ENCODE data around the gene SDC3.

The SDC3 gene

DNA sequence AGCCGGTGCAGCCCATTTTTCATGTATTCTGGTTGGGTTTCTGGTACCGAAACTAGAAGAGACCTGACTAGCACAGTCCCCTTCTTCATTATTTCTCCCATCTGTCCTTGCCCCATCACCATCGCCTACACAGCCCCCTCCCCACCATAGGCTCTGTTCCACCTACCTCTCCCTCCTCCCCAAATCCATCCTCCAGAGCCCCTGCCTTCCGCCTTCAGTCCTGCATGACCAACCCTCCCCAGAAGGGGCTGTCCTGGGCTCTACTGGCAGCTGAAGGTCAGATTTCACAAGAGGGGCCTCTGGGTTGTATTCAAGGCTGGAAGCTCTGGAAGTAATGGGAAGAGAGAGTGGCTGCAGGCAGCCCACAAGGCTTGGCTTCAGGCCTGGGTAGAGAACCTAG lies 55.2 kb downstream of the SDC3 start:
- H3K27ac ChIP-seq (ENCODE audit: insufficient read depth in 1 of 2, low read depth in 1 of 2, low read length in 2 of 2, poor library complexity in 1 of 2, severe bottlenecking in 2 of 2): no peak overlapping the region
- H3K4me1 ChIP-seq (ENCODE audit: control extremely low read depth in 1 of 4, control insufficient read depth in 4 of 4, insufficient read depth in 4 of 4, low read length in 3 of 4): peaks cover 0 to 4% (median 3%) of the 10 kb centered on the region in 4 experiments

GRCh38 chr1:30852026-30852425 lies 56.5 kb downstream of the SDC3 start:
- WGBS (ENCODE audit: insufficient coverage): 79% methylated on average over 5 of the region's 5 CpGs
- DNase-seq: no peak
- Histone ChIP-seq H3K4me3 (ENCODE audit: control insufficient read depth in 1 of 7, extremely low read depth in 1 of 7, insufficient read depth in 4 of 7, low read depth in 2 of 7, low read length in 6 of 7) (no peak overlapping the region), H3K36me3 (ENCODE audit: control insufficient read depth in 4 of 4, insufficient read depth in 4 of 4, low read length in 3 of 4) (no peaks in the 10 kb centered on the region), H3K9me3 (ENCODE audit: control extremely low read depth in 1 of 5, control insufficient read depth in 4 of 5, insufficient read depth in 2 of 5, low read depth in 1 of 5, low read length in 4 of 5) (no peaks in the 10 kb centered on the region), H3K27ac (ENCODE audit: insufficient read depth in 1 of 2, low read depth in 1 of 2, low read length in 2 of 2, poor library complexity in 1 of 2, severe bottlenecking in 2 of 2) (no peak overlapping the region), H3K4me1 (ENCODE audit: control extremely low read depth in 1 of 4, control insufficient read depth in 4 of 4, insufficient read depth in 4 of 4, low read length in 3 of 4) (no peaks in the 10 kb centered on the region), H3K27me3 (replicated peaks in 2 of 5; ENCODE audit: control insufficient read depth in 4 of 5, insufficient read depth in 5 of 5, low read length in 4 of 5) (peaks cover 10 to 78% (median 48%) of the 10 kb centered on the region in 5 experiments)
- POLR2A ChIA-PET: no interaction called here
- CTCF ChIA-PET: interaction anchor here (1.3 kb wide), 1 partner anchor 50 kb away, joined by 7 read pairs; no protein-coding TSS in a partner anchor

More for the DNA sequence above, 55.2 kb downstream of the SDC3 start:
- POLR2A ChIA-PET: interaction anchor here (0.6 kb wide), 1 partner anchor 1419 kb away, joined by 4 read pairs; no protein-coding TSS in a partner anchor
- CTCF ChIA-PET: interaction anchor here (1.0 to 2.3 kb wide), 4 partner anchors 14 to 51 kb away, joined by 3 to 17 read pairs (median 7); no protein-coding TSS in a partner anchor
- Histone ChIP-seq H3K27me3 (replicated peaks in 2 of 5; ENCODE audit: control insufficient read depth in 4 of 5, insufficient read depth in 5 of 5, low read length in 4 of 5) (peaks cover 6 to 78% (median 39%) of the 10 kb centered on the region in 5 experiments), H3K36me3 (ENCODE audit: control insufficient read depth in 4 of 4, insufficient read depth in 4 of 4, low read length in 3 of 4) (no peaks in the 10 kb centered on the region), H3K9me3 (ENCODE audit: control extremely low read depth in 1 of 5, control insufficient read depth in 4 of 5, insufficient read depth in 2 of 5, low read depth in 1 of 5, low read length in 4 of 5) (no peaks in the 10 kb centered on the region), H3K4me3 (ENCODE audit: control insufficient read depth in 1 of 7, extremely low read depth in 1 of 7, insufficient read depth in 4 of 7, low read depth in 2 of 7, low read length in 6 of 7) (no peak overlapping the region)
- WGBS (ENCODE audit: insufficient coverage): 94% methylated on average over 2 of the region's 4 CpGs
- no peak for DNase-seq

DNA sequence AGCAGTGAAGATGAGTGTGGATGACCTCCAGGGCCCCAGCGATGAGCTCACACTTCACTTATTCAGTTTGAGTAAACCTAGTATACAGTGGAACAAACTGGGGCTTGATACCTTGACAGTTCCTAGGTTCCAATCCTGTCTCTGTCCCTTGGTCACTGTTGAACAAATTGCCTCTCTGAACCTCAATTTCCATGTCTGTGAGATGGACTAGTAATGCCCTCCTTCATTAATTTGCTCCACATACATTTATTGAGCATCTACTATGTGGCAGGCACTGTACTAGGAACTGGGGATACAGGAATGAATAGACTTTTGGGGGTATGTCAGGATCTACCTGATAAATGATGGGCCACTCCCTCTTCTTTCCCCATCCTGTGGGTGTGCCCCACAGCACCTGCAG lies 57.3 kb downstream of the SDC3 start:
- 100% methylated on average over 1 of the region's 1 CpG for WGBS (ENCODE audit: insufficient coverage)
- no peaks in the 10 kb centered on the region for H3K36me3 ChIP-seq (ENCODE audit: control insufficient read depth in 4 of 4, insufficient read depth in 4 of 4, low read length in 3 of 4)
- ChIA-PET POLR2A (no interaction called here), CTCF (interaction anchor here (1.3 kb wide), 1 partner anchor 49 kb away, joined by 7 read pairs; no protein-coding TSS in a partner anchor)
- H3K27me3 ChIP-seq (replicated peaks in 2 of 5; ENCODE audit: control insufficient read depth in 4 of 5, insufficient read depth in 5 of 5, low read length in 4 of 5): peaks cover 10 to 78% (median 50%) of the 10 kb centered on the region in 5 experiments
- H3K27ac ChIP-seq (ENCODE audit: insufficient read depth in 1 of 2, low read depth in 1 of 2, low read length in 2 of 2, poor library complexity in 1 of 2, severe bottlenecking in 2 of 2): no peak overlapping the region
- no peak overlapping the region for H3K4me3 ChIP-seq (ENCODE audit: control insufficient read depth in 1 of 7, extremely low read depth in 1 of 7, insufficient read depth in 4 of 7, low read depth in 2 of 7, low read length in 6 of 7)
- no peak for DNase-seq
- peaks cover 0 to 3% (median 0%) of the 10 kb centered on the region in 5 experiments for H3K9me3 ChIP-seq (ENCODE audit: control extremely low read depth in 1 of 5, control insufficient read depth in 4 of 5, insufficient read depth in 2 of 5, low read depth in 1 of 5, low read length in 4 of 5)
- no peaks in the 10 kb centered on the region for H3K4me1 ChIP-seq (ENCODE audit: control extremely low read depth in 1 of 4, control insufficient read depth in 4 of 4, insufficient read depth in 4 of 4, low read length in 3 of 4)

- WGBS (ENCODE audit: insufficient coverage): 90% methylated on average over 1 of the region's 2 CpGs
- Histone ChIP-seq H3K27ac (ENCODE audit: insufficient read depth in 1 of 2, low read depth in 1 of 2, low read length in 2 of 2, poor library complexity in 1 of 2, severe bottlenecking in 2 of 2) (no peak overlapping the region), H3K4me3 (ENCODE audit: control insufficient read depth in 1 of 7, extremely low read depth in 1 of 7, insufficient read depth in 4 of 7, low read depth in 2 of 7, low read length in 6 of 7) (no peak overlapping the region), H3K9me3 (ENCODE audit: control extremely low read depth in 1 of 5, control insufficient read depth in 4 of 5, insufficient read depth in 2 of 5, low read depth in 1 of 5, low read length in 4 of 5) (peaks cover 0 to 3% (median 0%) of the 10 kb centered on the region in 5 experiments), H3K27me3 (replicated peaks in 2 of 5; ENCODE audit: control insufficient read depth in 4 of 5, insufficient read depth in 5 of 5, low read length in 4 of 5) (peaks cover 10 to 78% (median 50%) of the 10 kb centered on the region in 5 experiments), H3K36me3 (ENCODE audit: control insufficient read depth in 4 of 4, insufficient read depth in 4 of 4, low read length in 3 of 4) (no peaks in the 10 kb centered on the region), H3K4me1 (ENCODE audit: control extremely low read depth in 1 of 4, control insufficient read depth in 4 of 4, insufficient read depth in 4 of 4, low read length in 3 of 4) (no peaks in the 10 kb centered on the region)
- ChIA-PET POLR2A (no interaction called here), CTCF (interaction anchor here (0.7 to 1.3 kb wide), 2 partner anchors 48 to 68 kb away, joined by 3 to 7 read pairs; no protein-coding TSS in a partner anchor)
- DNase-seq: no peak
Measured at GRCh38 chr1:30850607-30851006, 58.0 kb downstream of the SDC3 start.

GRCh38 chr1:30848130-30848529 lies 60.4 kb downstream of the SDC3 start:
- peaks cover 9 to 86% (median 54%) of the 10 kb centered on the region in 5 experiments for H3K27me3 ChIP-seq (replicated peaks in 2 of 5; ENCODE audit: control insufficient read depth in 4 of 5, insufficient read depth in 5 of 5, low read length in 4 of 5)
- H3K27ac ChIP-seq (ENCODE audit: insufficient read depth in 1 of 2, low read depth in 1 of 2, low read length in 2 of 2, poor library complexity in 1 of 2, severe bottlenecking in 2 of 2): no peak overlapping the region
- 91% methylated on average over 5 of the region's 5 CpGs for WGBS (ENCODE audit: insufficient coverage)
- no peak for DNase-seq
- ChIA-PET CTCF (interaction anchor here (1.4 to 1.6 kb wide), 2 partner anchors 9 to 122 kb away, joined by 3 read pairs; no protein-coding TSS in a partner anchor), POLR2A (no interaction called here)
- peaks cover 0 to 3% (median 0%) of the 10 kb centered on the region in 5 experiments for H3K9me3 ChIP-seq (ENCODE audit: control extremely low read depth in 1 of 5, control insufficient read depth in 4 of 5, insufficient read depth in 2 of 5, low read depth in 1 of 5, low read length in 4 of 5)
- no peaks in the 10 kb centered on the region for H3K36me3 ChIP-seq (ENCODE audit: control insufficient read depth in 4 of 4, insufficient read depth in 4 of 4, low read length in 3 of 4)
- no peak overlapping the region for H3K4me3 ChIP-seq (ENCODE audit: control insufficient read depth in 1 of 7, extremely low read depth in 1 of 7, insufficient read depth in 4 of 7, low read depth in 2 of 7, low read length in 6 of 7)
- H3K4me1 ChIP-seq (ENCODE audit: control extremely low read depth in 1 of 4, control insufficient read depth in 4 of 4, insufficient read depth in 4 of 4, low read length in 3 of 4): no peaks in the 10 kb centered on the region

DNA sequence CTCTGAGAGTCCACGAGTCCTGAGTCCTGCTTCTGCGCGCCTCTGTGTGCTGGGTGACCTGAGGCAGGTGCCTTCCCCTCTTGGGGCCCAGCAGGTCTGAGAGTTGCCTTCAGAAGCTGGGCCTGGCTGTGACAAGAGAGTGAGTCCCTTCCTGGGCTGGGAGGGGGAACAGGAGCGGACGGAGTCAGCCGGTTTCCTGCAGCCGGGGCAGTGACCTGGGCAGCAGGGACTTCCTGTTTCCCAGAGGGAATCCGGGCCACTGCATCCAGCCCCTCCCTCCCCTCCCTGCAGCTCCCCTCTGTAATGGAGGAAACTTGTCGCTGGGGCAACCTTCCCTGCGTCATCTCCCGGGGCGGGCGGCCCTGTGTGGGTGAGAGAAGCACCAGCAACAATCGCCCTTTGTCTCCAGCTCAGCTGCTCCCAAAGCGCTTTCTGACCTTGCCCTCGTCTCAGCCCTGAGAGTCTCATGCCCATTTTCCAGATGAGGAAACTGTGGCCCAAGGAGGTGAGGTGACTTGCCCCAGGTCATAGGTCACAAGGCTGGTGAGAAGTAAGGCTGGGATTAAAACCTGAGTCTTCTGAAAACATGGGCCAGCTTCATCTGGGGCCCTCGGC lies 61.1 kb downstream of the SDC3 start:
- H3K27me3 ChIP-seq (replicated peaks in 2 of 5; ENCODE audit: control insufficient read depth in 4 of 5, insufficient read depth in 5 of 5, low read length in 4 of 5): peaks cover 9 to 90% (median 49%) of the 10 kb centered on the region in 5 experiments
- CTCF ChIA-PET: interaction anchor here (0.7 to 1.6 kb wide), 3 partner anchors 9 to 122 kb away, joined by 3 read pairs; no protein-coding TSS in a partner anchor
- H3K4me3 ChIP-seq (ENCODE audit: control insufficient read depth in 1 of 7, extremely low read depth in 1 of 7, insufficient read depth in 4 of 7, low read depth in 2 of 7, low read length in 6 of 7): no peak overlapping the region
- H3K27ac ChIP-seq (ENCODE audit: insufficient read depth in 1 of 2, low read depth in 1 of 2, low read length in 2 of 2, poor library complexity in 1 of 2, severe bottlenecking in 2 of 2): no peak overlapping the region
- 35% methylated on average over 9 of the region's 17 CpGs for WGBS (ENCODE audit: insufficient coverage)
- H3K36me3 ChIP-seq (ENCODE audit: control insufficient read depth in 4 of 4, insufficient read depth in 4 of 4, low read length in 3 of 4): no peaks in the 10 kb centered on the region
- POLR2A ChIA-PET: no interaction called here
- no peaks in the 10 kb centered on the region for H3K4me1 ChIP-seq (ENCODE audit: control extremely low read depth in 1 of 4, control insufficient read depth in 4 of 4, insufficient read depth in 4 of 4, low read length in 3 of 4)
- DNase-seq: no peak
- peaks cover 0 to 3% (median 0%) of the 10 kb centered on the region in 5 experiments for H3K9me3 ChIP-seq (ENCODE audit: control extremely low read depth in 1 of 5, control insufficient read depth in 4 of 5, insufficient read depth in 2 of 5, low read depth in 1 of 5, low read length in 4 of 5)

DNA sequence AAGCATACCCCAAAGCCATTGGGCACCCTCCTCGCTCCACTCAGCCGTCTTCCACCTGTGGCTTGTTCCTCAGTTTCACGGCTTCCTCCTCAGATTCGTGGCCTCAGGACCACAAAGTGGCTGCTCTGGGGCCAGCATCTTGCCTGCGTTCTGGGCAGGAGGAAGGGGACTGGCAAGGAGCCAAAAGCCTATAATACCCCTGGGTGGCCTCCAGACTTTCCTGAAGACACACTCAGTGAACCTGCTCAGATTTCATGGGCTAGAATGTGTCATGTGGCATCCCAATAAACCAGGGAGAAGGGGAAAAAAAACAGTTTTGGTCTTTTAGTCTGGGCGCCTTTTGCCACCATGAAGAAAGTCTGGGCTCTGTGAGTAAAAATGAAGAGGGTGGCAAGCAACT lies 62.0 kb downstream of the SDC3 start:
- H3K4me3 ChIP-seq (ENCODE audit: control insufficient read depth in 1 of 7, extremely low read depth in 1 of 7, insufficient read depth in 4 of 7, low read depth in 2 of 7, low read length in 6 of 7): no peak overlapping the region
- ChIA-PET CTCF (interaction anchor here (0.7 to 1.6 kb wide), 3 partner anchors 8 to 26 kb away, joined by 3 read pairs; no protein-coding TSS in a partner anchor), POLR2A (no interaction called here)
- WGBS (ENCODE audit: insufficient coverage): 69% methylated on average over 4 of the region's 6 CpGs
- no peak for DNase-seq
- H3K36me3 ChIP-seq (ENCODE audit: control insufficient read depth in 4 of 4, insufficient read depth in 4 of 4, low read length in 3 of 4): no peaks in the 10 kb centered on the region
- H3K4me1 ChIP-seq (ENCODE audit: control extremely low read depth in 1 of 4, control insufficient read depth in 4 of 4, insufficient read depth in 4 of 4, low read length in 3 of 4): peaks cover 0 to under 1% (median 0%) of the 10 kb centered on the region in 4 experiments
- peaks cover 9 to 94% (median 55%) of the 10 kb centered on the region in 5 experiments for H3K27me3 ChIP-seq (replicated peaks in 2 of 5; ENCODE audit: control insufficient read depth in 4 of 5, insufficient read depth in 5 of 5, low read length in 4 of 5)
- no peak overlapping the region for H3K27ac ChIP-seq (ENCODE audit: insufficient read depth in 1 of 2, low read depth in 1 of 2, low read length in 2 of 2, poor library complexity in 1 of 2, severe bottlenecking in 2 of 2)
- H3K9me3 ChIP-seq (ENCODE audit: control extremely low read depth in 1 of 5, control insufficient read depth in 4 of 5, insufficient read depth in 2 of 5, low read depth in 1 of 5, low read length in 4 of 5): peaks cover 0 to 3% (median 0%) of the 10 kb centered on the region in 5 experiments

All from common myeloid progenitor, CD34-positive (primary cell).